Measurements from ENCODE around the gene TMEM215. TPM values are rescaled to one million over a fixed set of nuclear protein-coding genes. Genes with fewer than 3 reads are reported as not detected.

The TMEM215 gene
- total and polyA plus RNA-seq, 2 of the 8 experiments (the other 6 are each of a cell fraction or from before 2014, with no cell fraction given): 0.33 to 0.67 TPM

- 85% methylated on average over 3 of the region's 3 CpGs; no CpG with 5 or more reads in 1 of the 2 experiments for WGBS, 2 experiments (ENCODE audit: extremely low coverage in 1 of 2, insufficient coverage in 1 of 2, insufficient read length in 1 of 2, insufficient replicate concordance in 2 of 2, low coverage in 1 of 2, low lambda C conversion rate in 2 of 2, missing lambda C conversion rate in 1 of 2)
- Histone ChIP-seq H3K14ac (ENCODE audit: insufficient read length) (no peak overlapping the region), H3K4me3 (ENCODE audit: extremely low read depth in 1 of 4, insufficient read depth in 2 of 4, low read depth in 3 of 4, low read length in 4 of 4) (no peak overlapping the region), H3K4me2 (ENCODE audit: insufficient read depth in 1 of 2, low read depth in 2 of 2, low read length in 2 of 2) (no peak overlapping the region), H3K79me2 (ENCODE audit: control insufficient read depth in 1 of 2, insufficient read depth in 2 of 2, low read length in 2 of 2) (no peaks in the 10 kb centered on the region), H3K36me3 (ENCODE audit: control insufficient read depth in 2 of 4, insufficient read depth in 4 of 4, low read length in 3 of 4) (no peaks in the 10 kb centered on the region), H2BK120ac (replicated peaks; ENCODE audit: low read depth, low read length) (no peak overlapping the region), H3K27me3 (replicated peaks in 1 of 4; ENCODE audit: control insufficient read depth in 3 of 4, extremely low read depth in 1 of 4, insufficient read depth in 3 of 4, low read length in 3 of 4) (no peaks in the 10 kb centered on the region; a peak in 1 of 7 replicates), H4K8ac (ENCODE audit: extremely low read depth, insufficient read depth, low read length) (no peak overlapping the region), H3K27ac (ENCODE audit: low read depth, low read length) (no peak overlapping the region), H3K9me3 (ENCODE audit: insufficient read depth in 2 of 2, low read depth in 1 of 2, low read length in 1 of 2) (no peaks in the 10 kb centered on the region), H3K79me1 (ENCODE audit: low read depth, low read length) (no peaks in the 10 kb centered on the region), H2BK15ac (ENCODE audit: low read length) (no peak overlapping the region), H4K20me1 (replicated peaks in 1 of 2; ENCODE audit: control insufficient read depth in 1 of 2, insufficient read depth in 2 of 2, low read length in 2 of 2) (no peaks in the 10 kb centered on the region), H3K18ac (ENCODE audit: extremely low read depth, low read length) (no peak overlapping the region), H2BK12ac (ENCODE audit: low read depth, low read length) (no peak overlapping the region), H2BK20ac (ENCODE audit: low read length) (no peak overlapping the region), H3K9ac (replicated peaks in 1 of 4; ENCODE audit: extremely low read depth in 1 of 4, low read depth in 3 of 4, low read length in 3 of 4) (no peak overlapping the region), H4K91ac (replicated peaks; ENCODE audit: insufficient read length, low read length) (no peak overlapping the region), H4K5ac (ENCODE audit: insufficient read length, low read depth, low read length) (no peak overlapping the region), H3K56ac (replicated peaks; ENCODE audit: insufficient read length, low read depth, low read length) (no peak overlapping the region), H3K23ac (ENCODE audit: insufficient read length) (no peak overlapping the region), H3K4ac (replicated peaks; ENCODE audit: insufficient read length, low read depth, low read length) (no peak overlapping the region), H2AFZ (ENCODE audit: low read length) (no peak overlapping the region), H3K4me1 (replicated peaks in 1 of 4; ENCODE audit: control insufficient read depth in 3 of 4, insufficient read depth in 4 of 4, low read length in 3 of 4) (no peaks in the 10 kb centered on the region), H2AK5ac (ENCODE audit: low read depth, low read length) (no peak overlapping the region), H3K23me2 (ENCODE audit: low read depth, low read length) (no peaks in the 10 kb centered on the region; the same call in 1 of the 2 replicates), H2BK5ac (ENCODE audit: low read depth, low read length) (no peak overlapping the region)
- no peak for FAIRE-seq
- CTCF ChIA-PET (ENCODE audit: partially characterized antibody): interaction anchor here (1.2 to 1.7 kb wide), 3 partner anchors 14 to 243 kb away, joined by 3 to 5 read pairs (median 4); no protein-coding TSS in a partner anchor
- DNase-seq (ENCODE audit: low read depth in 1 of 2, low spot score in 2 of 2): no peak
- POLR2A ChIA-PET (ENCODE audit: partially characterized antibody): no interaction called here
- no peak for TF ChIP-seq KDM4A (IDR thresholded peaks at IDR 0.05; ENCODE audit: low read depth, low read length, severe bottlenecking)
- no peak for TF ChIP-seq TCF12 (IDR thresholded peaks at IDR 0.05; ENCODE audit: low read depth, low read length)
- no peak for TF ChIP-seq SP4 (IDR thresholded peaks at IDR 0.05; ENCODE audit: low read length)
- no peak for TF ChIP-seq KDM5A (IDR thresholded peaks at IDR 0.05; ENCODE audit: low read length)
- TF ChIP-seq JUND (IDR thresholded peaks at IDR 0.05; ENCODE audit: low read length): no peak
- TF ChIP-seq SAP30 (IDR thresholded peaks at IDR 0.05; ENCODE audit: insufficient read depth, insufficient replicate concordance, low read length): no peak
- no peak for TF ChIP-seq TBP (IDR thresholded peaks at IDR 0.05; ENCODE audit: low read depth, low read length)
- TF ChIP-seq TEAD4 (IDR thresholded peaks at IDR 0.05; ENCODE audit: low read depth, low read length): no peak
- TF ChIP-seq FOSL1 (IDR thresholded peaks at IDR 0.05; ENCODE audit: insufficient read depth, low read depth, low read length): no peak
- TF ChIP-seq SIN3A (conservative IDR thresholded peaks at IDR 0.05 in 1 of 2, IDR thresholded peaks at IDR 0.05 in 1 of 2; ENCODE audit: low read depth in 1 of 2, low read length in 2 of 2): no peak
- TF ChIP-seq RFX5 (IDR thresholded peaks at IDR 0.05; ENCODE audit: borderline replicate concordance, low read depth, low read length): no peak
- TF ChIP-seq SIRT6 (IDR thresholded peaks at IDR 0.05; ENCODE audit: low read length): no peak
- TF ChIP-seq CBX8 (IDR thresholded peaks at IDR 0.05; ENCODE audit: borderline replicate concordance, low read depth, low read length): no peak
- TF ChIP-seq ASH2L (IDR thresholded peaks at IDR 0.05; ENCODE audit: low read length): no peak
- no peak for TF ChIP-seq HDAC2 (IDR thresholded peaks at IDR 0.05; ENCODE audit: borderline replicate concordance in 1 of 2, low read depth in 2 of 2, low read length in 2 of 2)
These were observed 39.8 kb downstream of the TMEM215 start for GRCh38 chr9:32823101-32823500.

Measured in H1 (cell line).